Keratinocyte (primary cell): ENCODE measurements around the gene ULK4.

Experiments
- EZH2 ChIP-seq: IDR thresholded peaks from one replicate; pipeline ENCODE4 v1.6.1; 2012; ENCODE audit warnings: inconsistent platforms, mild to moderate bottlenecking, low read length, moderate library complexity
- TF ChIP-seq, protein P1 (sequence below), 3 experiments: IDR thresholded peaks in 1 of 3; conservative IDR thresholded peaks in 1 of 3; optimal IDR thresholded peaks in 1 of 3; 2 replicates in 2 of 3; 3 replicates in 1 of 3; pipeline versions ENCODE3 to v1.5.1; 2011; ENCODE audit warnings: low read length in 3 of 3, mild to moderate bottlenecking in 3 of 3, moderate library complexity in 2 of 3, control low read depth in 1 of 3, inconsistent platforms in 1 of 3; ENCODE audit not compliant: insufficient read depth in 2 of 3; ENCODE audit errors: extremely low read depth in 1 of 3

DNA sequence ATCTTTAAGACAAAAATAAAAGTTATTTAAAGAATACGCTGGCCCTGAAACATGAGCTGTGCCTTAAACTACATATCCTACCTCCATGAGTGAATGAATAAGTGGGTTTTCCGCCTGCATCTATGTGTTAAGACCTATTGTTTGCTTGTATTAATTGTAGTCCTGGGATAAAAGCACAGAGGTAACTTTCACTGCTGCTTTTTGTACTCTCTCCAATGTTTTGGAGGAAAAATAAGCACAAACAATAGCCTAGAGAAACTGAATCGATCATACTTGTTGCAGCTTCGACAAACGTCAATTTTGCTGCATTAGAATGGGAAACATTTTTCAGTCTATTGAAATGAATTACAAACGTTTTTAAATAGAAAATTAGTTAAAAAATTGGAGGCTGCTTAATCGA is 763.9 kb downstream of the ULK4 start:
- TF ChIP-seq, protein P1, sequence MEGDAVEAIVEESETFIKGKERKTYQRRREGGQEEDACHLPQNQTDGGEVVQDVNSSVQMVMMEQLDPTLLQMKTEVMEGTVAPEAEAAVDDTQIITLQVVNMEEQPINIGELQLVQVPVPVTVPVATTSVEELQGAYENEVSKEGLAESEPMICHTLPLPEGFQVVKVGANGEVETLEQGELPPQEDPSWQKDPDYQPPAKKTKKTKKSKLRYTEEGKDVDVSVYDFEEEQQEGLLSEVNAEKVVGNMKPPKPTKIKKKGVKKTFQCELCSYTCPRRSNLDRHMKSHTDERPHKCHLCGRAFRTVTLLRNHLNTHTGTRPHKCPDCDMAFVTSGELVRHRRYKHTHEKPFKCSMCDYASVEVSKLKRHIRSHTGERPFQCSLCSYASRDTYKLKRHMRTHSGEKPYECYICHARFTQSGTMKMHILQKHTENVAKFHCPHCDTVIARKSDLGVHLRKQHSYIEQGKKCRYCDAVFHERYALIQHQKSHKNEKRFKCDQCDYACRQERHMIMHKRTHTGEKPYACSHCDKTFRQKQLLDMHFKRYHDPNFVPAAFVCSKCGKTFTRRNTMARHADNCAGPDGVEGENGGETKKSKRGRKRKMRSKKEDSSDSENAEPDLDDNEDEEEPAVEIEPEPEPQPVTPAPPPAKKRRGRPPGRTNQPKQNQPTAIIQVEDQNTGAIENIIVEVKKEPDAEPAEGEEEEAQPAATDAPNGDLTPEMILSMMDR (optimal IDR thresholded peaks at IDR 0.05 in 1 of 3, IDR thresholded peaks at IDR 0.05 in 1 of 3, conservative IDR thresholded peaks at IDR 0.05 in 1 of 3; ENCODE audit: extremely low read depth in 1 of 3, insufficient read depth in 2 of 3, low read length in 3 of 3) = no peak
- no peak for TF ChIP-seq EZH2
